HFF-Myc (cell line): Measurements from ENCODE around the gene RBM19.

Experiments used
- DNase-seq: peaks from one replicate; pipeline ENCODE4 v3.0.0-alpha.2; 2011; ENCODE audit warnings: low read depth; ENCODE audit errors: extremely low read depth
- H3K4me3 ChIP-seq: replicated peaks from 2 replicates; pipeline ENCODE4 v1.5.1; 2011; ENCODE audit warnings: low read depth, mild to moderate bottlenecking, control low read depth, low read length
- TF ChIP-seq, protein P1 (sequence below): IDR thresholded peaks from 2 replicates; pipeline ENCODE4 v1.5.1; 2012; ENCODE audit warnings: mild to moderate bottlenecking, low read depth, low read length, control low read depth; ENCODE audit errors: missing control alignments

RBM19 gene

DNA sequence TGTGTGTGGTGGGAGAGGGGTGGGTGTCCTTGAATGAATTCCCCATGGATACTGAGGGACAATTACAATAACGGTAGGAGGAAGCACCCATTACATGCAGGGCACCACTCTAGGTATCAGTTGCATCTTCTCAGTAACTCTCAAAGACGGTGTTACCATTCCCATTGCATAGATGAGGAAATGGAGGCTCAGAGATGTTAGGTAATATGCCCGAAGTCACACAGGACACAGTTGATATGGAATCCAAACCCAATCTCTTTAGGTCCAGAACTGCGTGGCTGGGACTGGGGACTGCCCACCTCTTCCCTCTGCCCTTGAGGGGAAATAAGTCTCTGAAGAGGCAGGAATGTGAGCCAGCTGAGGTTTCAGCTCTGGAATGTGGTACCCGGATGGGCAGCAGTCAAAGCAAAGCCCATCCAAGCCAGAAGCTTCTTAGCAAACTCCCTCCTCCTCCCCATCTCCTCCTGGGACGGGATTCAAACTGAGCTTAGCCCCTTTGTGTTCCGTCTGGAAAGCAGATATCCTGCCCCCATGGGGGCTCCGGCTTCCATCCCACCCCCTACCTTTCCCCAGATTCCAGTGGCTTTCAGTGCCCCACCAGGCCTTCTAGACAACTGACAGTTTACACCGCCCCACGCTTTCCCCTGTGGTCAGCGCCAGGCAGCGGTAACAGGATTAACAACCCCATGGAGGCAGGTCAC, 187.5 kb downstream of the RBM19 start:
- TF ChIP-seq, protein P1, sequence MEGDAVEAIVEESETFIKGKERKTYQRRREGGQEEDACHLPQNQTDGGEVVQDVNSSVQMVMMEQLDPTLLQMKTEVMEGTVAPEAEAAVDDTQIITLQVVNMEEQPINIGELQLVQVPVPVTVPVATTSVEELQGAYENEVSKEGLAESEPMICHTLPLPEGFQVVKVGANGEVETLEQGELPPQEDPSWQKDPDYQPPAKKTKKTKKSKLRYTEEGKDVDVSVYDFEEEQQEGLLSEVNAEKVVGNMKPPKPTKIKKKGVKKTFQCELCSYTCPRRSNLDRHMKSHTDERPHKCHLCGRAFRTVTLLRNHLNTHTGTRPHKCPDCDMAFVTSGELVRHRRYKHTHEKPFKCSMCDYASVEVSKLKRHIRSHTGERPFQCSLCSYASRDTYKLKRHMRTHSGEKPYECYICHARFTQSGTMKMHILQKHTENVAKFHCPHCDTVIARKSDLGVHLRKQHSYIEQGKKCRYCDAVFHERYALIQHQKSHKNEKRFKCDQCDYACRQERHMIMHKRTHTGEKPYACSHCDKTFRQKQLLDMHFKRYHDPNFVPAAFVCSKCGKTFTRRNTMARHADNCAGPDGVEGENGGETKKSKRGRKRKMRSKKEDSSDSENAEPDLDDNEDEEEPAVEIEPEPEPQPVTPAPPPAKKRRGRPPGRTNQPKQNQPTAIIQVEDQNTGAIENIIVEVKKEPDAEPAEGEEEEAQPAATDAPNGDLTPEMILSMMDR: no peak
- DNase-seq: no peak
- H3K4me3 ChIP-seq: no peak overlapping the region

DNA sequence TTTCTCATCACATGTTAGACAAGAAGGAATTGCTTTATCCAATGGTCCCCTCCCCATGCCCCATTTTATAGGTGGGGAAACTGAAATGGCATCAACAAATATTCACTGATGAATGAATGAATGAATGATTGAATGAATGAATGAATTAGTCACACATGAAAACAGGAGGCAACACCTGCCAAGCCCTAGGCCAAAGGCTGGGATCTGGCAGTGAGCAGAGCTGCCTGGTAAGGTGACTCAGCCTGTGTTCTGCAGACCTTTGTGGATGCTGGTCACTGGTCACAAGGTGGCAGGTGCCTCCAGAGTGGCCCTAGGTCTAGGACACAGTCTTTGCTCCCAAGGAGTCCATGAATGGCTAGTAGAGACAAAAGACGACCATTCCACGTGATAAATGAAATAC, 188.4 kb downstream of the RBM19 start:
- TF ChIP-seq, protein P1: no peak
- H3K4me3 ChIP-seq: no peak overlapping the region
- DNase-seq: no peak

DNA sequence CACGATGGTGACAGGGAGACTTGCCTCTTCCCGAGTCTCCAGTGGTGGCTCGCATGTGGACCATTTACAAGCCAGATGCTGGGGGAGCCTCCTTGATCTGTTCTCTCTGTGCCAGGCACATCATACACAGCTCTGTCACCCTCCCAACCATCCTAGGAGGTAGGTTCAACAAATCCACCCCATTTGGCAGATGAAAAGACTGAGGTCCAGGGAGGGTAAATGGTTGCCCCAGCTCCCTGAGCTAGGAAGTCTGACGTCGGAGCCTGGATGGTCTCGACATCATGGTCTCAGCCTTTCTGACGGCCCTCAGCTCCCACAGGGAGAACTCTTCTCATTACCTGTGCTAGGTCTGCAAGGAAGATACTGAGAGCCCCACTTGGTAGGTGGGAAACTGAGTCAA, 189.6 kb downstream of the RBM19 start:
- no peak for DNase-seq
- TF ChIP-seq, protein P1: no peak
- no peak overlapping the region for H3K4me3 ChIP-seq

DNA sequence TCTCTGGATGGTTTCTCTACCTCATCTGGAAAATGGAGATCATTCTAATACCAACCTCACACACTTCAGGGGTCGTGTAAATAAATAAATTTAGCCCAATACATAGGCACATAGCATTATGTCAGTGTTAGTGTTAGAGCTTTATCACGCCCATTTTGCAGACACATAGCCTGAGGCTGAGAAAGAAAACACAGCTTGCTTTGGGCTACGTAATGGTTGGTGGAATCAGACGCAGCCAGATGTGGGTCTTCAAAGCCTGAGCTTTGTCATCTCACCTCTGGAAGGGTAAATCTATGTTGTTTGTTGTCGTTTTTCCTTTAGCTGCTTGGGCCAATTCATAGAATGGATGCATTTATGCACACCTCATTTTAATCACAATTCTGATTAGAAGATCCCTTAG, 191.6 kb downstream of the RBM19 start:
- DNase-seq: no peak
- TF ChIP-seq, protein P1: no peak
- no peak overlapping the region for H3K4me3 ChIP-seq

DNA sequence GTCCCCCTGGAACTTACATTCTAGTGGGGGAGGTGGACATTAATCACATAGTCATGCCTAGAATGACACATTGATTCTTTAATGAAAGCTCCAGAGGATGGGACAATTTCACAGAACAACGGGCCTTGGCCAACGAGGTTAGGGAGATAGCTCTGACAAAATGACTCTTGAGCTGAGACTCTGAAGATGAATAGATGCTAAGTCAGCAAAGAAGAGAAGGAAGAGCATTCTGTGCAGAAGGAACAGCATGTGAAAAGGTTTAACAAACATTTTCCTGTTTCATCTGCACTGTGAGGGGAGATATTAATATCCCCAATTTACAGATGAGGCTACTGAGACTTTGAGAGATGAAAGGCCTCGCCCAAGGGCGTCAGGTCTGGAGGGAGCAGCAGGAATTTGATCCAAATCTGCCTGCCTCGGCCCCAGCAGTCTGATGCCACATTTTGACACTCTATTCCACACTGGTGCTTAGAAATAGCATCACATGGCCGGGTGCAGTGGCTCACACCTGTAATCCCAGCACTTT, 193.6 kb downstream of the RBM19 start:
- no peak for DNase-seq
- TF ChIP-seq, protein P1: no peak
- no peak overlapping the region for H3K4me3 ChIP-seq

DNA sequence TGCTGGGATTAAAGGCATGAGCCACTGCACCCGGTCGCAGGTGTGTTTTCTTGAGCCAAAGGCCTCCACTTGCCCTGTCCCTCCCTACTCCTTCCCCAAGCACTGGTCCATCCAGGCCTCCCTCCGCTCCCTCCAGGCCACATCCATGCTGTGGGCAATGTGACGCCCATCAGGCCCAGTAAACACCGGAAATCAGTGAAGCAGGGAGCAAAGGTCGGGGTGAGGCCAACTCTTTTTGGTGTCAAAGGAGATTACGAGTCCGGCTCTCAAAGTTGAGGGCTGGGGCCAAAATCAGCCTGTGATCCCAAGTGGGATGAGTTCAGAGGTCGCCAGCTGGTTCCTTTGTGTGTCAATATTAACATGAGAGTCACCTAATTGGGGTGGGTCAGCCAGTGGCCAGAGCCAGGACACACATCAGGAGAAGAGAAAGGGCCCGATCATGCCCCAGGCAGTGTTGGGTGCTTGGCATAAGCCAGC, 195.7 kb downstream of the RBM19 start:
- TF ChIP-seq, protein P1: no peak
- H3K4me3 ChIP-seq: no peak overlapping the region
- no peak for DNase-seq
